Loucy (cell line): ENCODE measurements around the gene RAPSN.

ENCODE experiments used
- H2AFZ ChIP-seq: fragments of 200-600 bp; sonication (generic); 2 replicates; pipeline ENCODE4 v1.6.0; 2016; ENCODE audit warnings: antibody characterized with exemption, mild to moderate bottlenecking, low read length, moderate library complexity
- H3F3A ChIP-seq: fragments of 200-600 bp; 2 replicates; pipeline ENCODE4 v1.6.0; 2016; ENCODE audit warnings: antibody characterized with exemption, low read depth, mild to moderate bottlenecking
- H3K27me3 ChIP-seq: fragments of 200-600 bp; sonication (generic); 2 replicates; pipeline ENCODE4 v1.6.1; 2014; ENCODE audit warnings: low read length, mild to moderate bottlenecking; ENCODE audit not compliant: insufficient read depth, poor library complexity, severe bottlenecking
- H3K36me3 ChIP-seq: fragments of 200-600 bp; sonication (generic); 2 replicates; pipeline ENCODE4 v1.6.1; 2016; ENCODE audit warnings: low read length; ENCODE audit not compliant: insufficient read depth
- H3K4me1 ChIP-seq: fragments of 200-600 bp; sonication (generic); 2 replicates; pipeline ENCODE4 v1.5.1; 2014; ENCODE audit warnings: low read length, mild to moderate bottlenecking; ENCODE audit not compliant: insufficient read depth, poor library complexity, severe bottlenecking
- H3K4me2 ChIP-seq: fragments of 200-600 bp; sonication (generic); 2 replicates; pipeline ENCODE4 v1.6.0; 2014; ENCODE audit warnings: antibody characterized with exemption, low read length, low read depth, mild to moderate bottlenecking; ENCODE audit not compliant: poor library complexity, severe bottlenecking
- H3K4me3 ChIP-seq: fragments of 200-600 bp; sonication (generic); 2 replicates; pipeline ENCODE4 v1.5.1; 2014; ENCODE audit warnings: low read length, mild to moderate bottlenecking, mixed read lengths; ENCODE audit not compliant: poor library complexity, severe bottlenecking
- H3K79me2 ChIP-seq: fragments of 200-600 bp; sonication (generic); 2 replicates; pipeline ENCODE4 v1.6.1; 2014; ENCODE audit warnings: low read length; ENCODE audit not compliant: insufficient read depth
- H3K9ac ChIP-seq: fragments of 200-600 bp; sonication (generic); 2 replicates; pipeline ENCODE4 v1.6.0; 2014; ENCODE audit warnings: mild to moderate bottlenecking, low read depth, low read length, moderate library complexity; ENCODE audit not compliant: poor library complexity, severe bottlenecking
- H3K9me2 ChIP-seq: fragments of 200-600 bp; sonication (generic); replicated peaks from 2 replicates; pipeline ENCODE4 v1.6.1; 2016; ENCODE audit warnings: low read depth, low read length, mixed read lengths
- H3K9me3 ChIP-seq: fragments of 200-600 bp; sonication (generic); 2 replicates; pipeline ENCODE4 v1.6.1; 2014; ENCODE audit warnings: mild to moderate bottlenecking, antibody characterized with exemption, low read length, low read depth; ENCODE audit not compliant: insufficient read depth
- H4K20me1 ChIP-seq: fragments of 200-600 bp; sonication (generic); 2 replicates; pipeline ENCODE4 v1.6.0; 2014; ENCODE audit warnings: antibody characterized with exemption, low read length, mild to moderate bottlenecking; ENCODE audit not compliant: insufficient read depth, poor library complexity, severe bottlenecking
- CTCF ChIP-seq: fragments of 200-600 bp; sonication (generic); conservative IDR thresholded peaks from 2 replicates; pipeline ENCODE4 v1.5.1; 2014; ENCODE audit warnings: mild to moderate bottlenecking, antibody characterized with exemption, low read length
- EZH2phosphoT487 ChIP-seq: fragments of 200-600 bp; IDR thresholded peaks from 2 replicates; pipeline ENCODE4 v1.6.1; 2018; ENCODE audit warnings: antibody characterized with exemption, mild to moderate bottlenecking, moderate library complexity, borderline replicate concordance

Gene RAPSN

GRCh38 chr11:47495856-47496217 is 46.9 kb upstream of the RAPSN start:
- H3K4me2 ChIP-seq: no peak overlapping the region
- H3K9me3 ChIP-seq: no peaks in the 10 kb centered on the region
- no peak overlapping the region for H3K9ac ChIP-seq
- H3K4me1 ChIP-seq: no peaks in the 10 kb centered on the region
- H3K27me3 ChIP-seq: no peaks in the 10 kb centered on the region
- H4K20me1 ChIP-seq: peaks cover 70% of the 10 kb centered on the region
- no peak overlapping the region for H3K4me3 ChIP-seq
- H3K79me2 ChIP-seq: peaks cover 99% of the 10 kb centered on the region
- H3K9me2 ChIP-seq: no peaks in the 10 kb centered on the region
- TF ChIP-seq CTCF (no peak), EZH2phosphoT487 (no peak)
- peaks cover 80% of the 10 kb centered on the region for H3K36me3 ChIP-seq
- no peaks in the 10 kb centered on the region for H3F3A ChIP-seq
- no peak overlapping the region for H2AFZ ChIP-seq

GRCh38 chr11:47495011-47495855 is 46.3 kb upstream of the RAPSN start:
- H3K9me2 ChIP-seq: no peaks in the 10 kb centered on the region
- H3K4me1 ChIP-seq: no peaks in the 10 kb centered on the region
- H3K9me3 ChIP-seq: no peaks in the 10 kb centered on the region
- peaks cover 97% of the 10 kb centered on the region for H3K79me2 ChIP-seq
- no peak overlapping the region for H3K4me3 ChIP-seq
- H3K36me3 ChIP-seq: peaks cover 74% of the 10 kb centered on the region
- no peak overlapping the region for H3K9ac ChIP-seq
- H3K27me3 ChIP-seq: no peaks in the 10 kb centered on the region
- no peaks in the 10 kb centered on the region for H3F3A ChIP-seq
- no peak overlapping the region for H3K4me2 ChIP-seq
- H4K20me1 ChIP-seq: peaks cover 65% of the 10 kb centered on the region
- no peak overlapping the region for H2AFZ ChIP-seq
- TF ChIP-seq CTCF (no peak), EZH2phosphoT487 (no peak)

- Histone ChIP-seq H4K20me1 (peaks cover 35% of the 10 kb centered on the region), H3K27me3 (no peaks in the 10 kb centered on the region)
Observed at GRCh38 chr11:47489395-47489755, 40.4 kb upstream of the RAPSN start.

More at GRCh38 chr11:47489395-47489755, 40.4 kb upstream of the RAPSN start:
- H3K9ac ChIP-seq: no peak overlapping the region
- H3K9me2 ChIP-seq: no peaks in the 10 kb centered on the region
- TF ChIP-seq EZH2phosphoT487 (no peak), CTCF (no peak)
- H3K79me2 ChIP-seq: peaks cover 56% of the 10 kb centered on the region
- H3K9me3 ChIP-seq: no peaks in the 10 kb centered on the region
- no peaks in the 10 kb centered on the region for H3K4me1 ChIP-seq
- no peak overlapping the region for H2AFZ ChIP-seq
- H3F3A ChIP-seq: no peaks in the 10 kb centered on the region
- no peak overlapping the region for H3K4me2 ChIP-seq
- H3K4me3 ChIP-seq: no peak overlapping the region
- peaks cover 70% of the 10 kb centered on the region for H3K36me3 ChIP-seq
